Measurements from ENCODE around the gene DDC. TPM values are rescaled to one million over a fixed set of nuclear protein-coding genes. Genes with fewer than 3 reads are reported as not detected.

Gene DDC
- total RNA-seq, 2 experiments from 2014 or later: not detected

DNA sequence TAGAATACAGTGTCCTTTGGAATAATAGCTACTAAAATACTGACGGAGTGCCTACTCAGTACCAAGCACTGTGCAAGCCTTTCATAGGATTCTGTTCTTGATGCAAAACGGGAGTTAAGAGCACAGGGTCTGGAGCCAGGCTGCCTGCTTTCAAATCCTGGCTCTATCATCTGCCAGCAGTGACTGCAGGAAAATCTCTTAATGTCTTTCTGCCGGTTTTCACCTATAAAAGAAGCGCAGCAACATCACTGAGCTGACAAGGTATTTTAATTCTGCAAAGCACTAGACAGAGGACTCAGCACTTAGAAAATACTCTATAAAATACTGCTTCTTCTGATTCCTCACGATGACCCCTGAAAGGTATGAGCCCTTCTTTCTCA, 115.7 kb downstream of the DDC start:
- Mint-ChIP-seq H3K36me3 (peaks cover 21% of the 10 kb centered on the region), H3K4me3 (peak overlapping the region; percentile 92), H3K27ac (peak overlapping the region; percentile 94), H3K27me3 (no peaks in the 10 kb centered on the region), H3K9me3 (no peaks in the 10 kb centered on the region), H3K4me1 (peaks cover 41% of the 10 kb centered on the region)
- DNase-seq (no peak), ATAC-seq (ENCODE audit: low read depth) (no peak)
- POLR2A ChIA-PET: interaction anchor here (0.6 to 2.0 kb wide), 5 partner anchors 24 to 381 kb away, joined by 3 to 8 read pairs (median 4); no protein-coding TSS in a partner anchor

GRCh38 chr7:50448823-50449222, 116.4 kb downstream of the DDC start:
- POLR2A ChIA-PET: interaction anchor here (1.5 to 2.0 kb wide), 2 partner anchors 299 to 380 kb away, joined by 4 to 8 read pairs; no protein-coding TSS in a partner anchor
- peak overlapping the region; percentile 92 for H3K4me3 Mint-ChIP-seq
- peaks cover 25% of the 10 kb centered on the region for H3K36me3 Mint-ChIP-seq
- no peaks in the 10 kb centered on the region for H3K27me3 Mint-ChIP-seq
- DNase-seq (no peak), ATAC-seq (ENCODE audit: low read depth) (no peak)
- no peaks in the 10 kb centered on the region for H3K9me3 Mint-ChIP-seq
- peak overlapping the region; percentile 94 for H3K27ac Mint-ChIP-seq
- H3K4me1 Mint-ChIP-seq: peaks cover 44% of the 10 kb centered on the region

DNA sequence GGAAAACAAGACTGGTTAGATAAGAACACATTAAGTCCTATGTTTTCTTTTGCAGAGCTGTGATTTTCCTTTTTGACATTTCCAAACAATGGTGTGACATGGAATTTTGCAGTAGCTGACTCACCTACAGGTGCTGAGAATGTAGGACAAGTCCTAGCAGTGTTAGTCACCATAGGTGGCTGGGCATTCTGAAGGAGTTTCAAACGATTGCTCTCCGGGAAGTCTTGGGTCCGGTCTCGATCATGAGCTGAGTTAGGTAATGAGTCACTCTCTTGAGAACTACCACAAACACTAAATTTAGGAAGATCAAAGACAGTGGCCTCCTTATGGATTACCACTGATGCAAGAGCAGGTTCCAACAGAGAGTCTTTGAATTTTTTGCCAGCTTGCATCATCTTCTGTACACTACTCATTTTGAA, 118.7 kb downstream of the DDC start:
- POLR2A ChIA-PET: no interaction called here
- Mint-ChIP-seq H3K27me3 (no peaks in the 10 kb centered on the region), H3K36me3 (peaks cover 33% of the 10 kb centered on the region), H3K4me3 (peak overlapping the region; percentile 28), H3K4me1 (peaks cover 47% of the 10 kb centered on the region), H3K9me3 (no peaks in the 10 kb centered on the region), H3K27ac (no peak overlapping the region)
- DNase-seq: no peak
- ATAC-seq (ENCODE audit: low read depth): no peak

DNA sequence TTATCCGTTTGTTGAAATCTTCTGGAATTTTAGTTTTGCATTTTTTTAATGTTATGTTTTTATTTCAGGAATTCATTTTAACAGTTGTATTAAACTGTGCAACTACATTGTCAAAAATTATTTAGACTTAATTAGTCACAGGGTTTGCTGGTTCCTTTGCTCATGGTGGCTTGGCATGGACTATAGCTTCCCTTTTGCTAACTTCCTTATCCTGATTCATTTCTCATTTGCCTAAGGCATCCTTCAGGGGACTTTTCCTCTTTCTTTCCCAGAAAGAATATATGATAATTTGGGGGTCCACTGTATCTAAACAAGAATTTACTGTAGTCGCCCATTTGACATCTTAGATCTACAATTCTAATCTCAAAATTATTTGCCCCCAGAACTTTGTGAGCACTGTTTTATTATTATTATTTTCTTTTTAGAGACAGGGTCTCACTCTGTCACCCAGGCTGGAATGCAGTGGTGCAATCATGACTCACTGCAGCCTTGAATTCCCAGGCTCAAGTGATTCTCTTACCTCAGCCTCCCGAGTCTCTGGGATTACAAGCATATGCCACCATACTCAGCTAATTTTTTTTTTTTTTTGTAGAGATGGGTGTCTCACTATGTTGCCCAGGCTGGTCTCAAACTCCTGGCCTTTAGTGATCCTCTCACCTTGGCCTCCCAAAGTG, 128.9 kb downstream of the DDC start:
- H3K4me3 Mint-ChIP-seq: no peak overlapping the region
- POLR2A ChIA-PET: no interaction called here
- H3K9me3 Mint-ChIP-seq: no peaks in the 10 kb centered on the region
- DNase-seq (no peak), ATAC-seq (ENCODE audit: low read depth) (no peak)
- H3K4me1 Mint-ChIP-seq: peaks cover 1% of the 10 kb centered on the region
- H3K27me3 Mint-ChIP-seq: no peaks in the 10 kb centered on the region
- H3K27ac Mint-ChIP-seq: no peak overlapping the region
- H3K36me3 Mint-ChIP-seq: peaks cover 31% of the 10 kb centered on the region

DNA sequence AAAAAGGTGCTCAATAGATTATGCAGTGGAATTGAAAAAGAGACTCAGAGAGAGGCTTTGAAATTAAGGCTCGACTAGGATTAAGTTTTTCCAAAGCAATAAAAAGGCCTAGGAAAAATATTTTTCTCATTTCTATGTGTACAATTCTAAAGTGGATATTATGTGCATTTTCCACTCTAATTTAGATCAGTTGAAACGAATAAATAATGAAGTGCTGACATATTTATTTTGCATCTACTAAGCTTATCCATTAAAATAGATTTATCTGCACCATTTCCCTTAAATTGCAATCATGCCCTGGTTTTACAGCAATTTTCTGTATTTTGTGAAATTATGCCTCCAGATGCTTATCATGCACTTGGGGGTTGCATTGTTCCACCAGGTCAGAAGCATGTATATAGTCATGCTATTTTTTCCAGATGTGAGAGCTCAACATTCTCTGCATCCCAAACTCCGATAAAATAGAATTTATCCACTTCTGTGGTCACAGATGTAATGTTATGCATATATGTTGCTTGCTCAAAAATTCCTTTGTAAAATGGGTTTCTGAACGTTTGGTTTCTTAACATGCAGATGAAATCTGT, 133.4 kb downstream of the DDC start:
- Mint-ChIP-seq H3K4me1 (no peaks in the 10 kb centered on the region), H3K4me3 (no peak overlapping the region), H3K9me3 (no peaks in the 10 kb centered on the region), H3K36me3 (peaks cover 4% of the 10 kb centered on the region), H3K27ac (no peak overlapping the region), H3K27me3 (no peaks in the 10 kb centered on the region)
- POLR2A ChIA-PET: no interaction called here
- no peak for DNase-seq
- no peak for ATAC-seq (ENCODE audit: low read depth)

GRCh38 chr7:50431316-50431715, 133.9 kb downstream of the DDC start:
- no peaks in the 10 kb centered on the region for H3K9me3 Mint-ChIP-seq
- peaks cover 4% of the 10 kb centered on the region for H3K36me3 Mint-ChIP-seq
- POLR2A ChIA-PET: no interaction called here
- DNase-seq: no peak
- H3K27me3 Mint-ChIP-seq: no peaks in the 10 kb centered on the region
- H3K4me1 Mint-ChIP-seq: no peaks in the 10 kb centered on the region
- H3K4me3 Mint-ChIP-seq: no peak overlapping the region
- no peak for ATAC-seq (ENCODE audit: low read depth)
- H3K27ac Mint-ChIP-seq: no peak overlapping the region

DNA sequence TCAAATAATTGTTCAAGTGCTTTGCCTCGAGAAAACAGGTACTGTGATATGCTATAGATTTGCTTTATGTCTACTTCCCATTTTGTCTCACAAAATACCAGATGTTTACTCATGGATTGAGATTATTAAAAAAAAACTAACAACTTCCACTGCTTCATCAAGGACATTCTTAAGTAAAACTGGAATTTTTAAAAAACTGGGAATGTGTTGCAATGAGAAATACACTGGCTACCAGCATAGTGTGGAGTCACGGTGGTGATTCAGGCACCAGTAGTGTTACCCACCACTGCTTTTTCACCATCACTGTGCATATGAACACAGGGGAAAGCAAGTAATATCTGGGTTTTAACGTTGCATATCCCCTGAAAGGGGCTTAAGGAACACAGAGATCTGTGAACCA, 136.3 kb downstream of the DDC start:
- ATAC-seq (ENCODE audit: low read depth): no peak
- Mint-ChIP-seq H3K4me1 (no peaks in the 10 kb centered on the region), H3K4me3 (no peak overlapping the region), H3K9me3 (no peaks in the 10 kb centered on the region), H3K27ac (no peak overlapping the region), H3K27me3 (no peaks in the 10 kb centered on the region), H3K36me3 (peaks cover 1% of the 10 kb centered on the region)
- no peak for DNase-seq
- POLR2A ChIA-PET: no interaction called here

DNA sequence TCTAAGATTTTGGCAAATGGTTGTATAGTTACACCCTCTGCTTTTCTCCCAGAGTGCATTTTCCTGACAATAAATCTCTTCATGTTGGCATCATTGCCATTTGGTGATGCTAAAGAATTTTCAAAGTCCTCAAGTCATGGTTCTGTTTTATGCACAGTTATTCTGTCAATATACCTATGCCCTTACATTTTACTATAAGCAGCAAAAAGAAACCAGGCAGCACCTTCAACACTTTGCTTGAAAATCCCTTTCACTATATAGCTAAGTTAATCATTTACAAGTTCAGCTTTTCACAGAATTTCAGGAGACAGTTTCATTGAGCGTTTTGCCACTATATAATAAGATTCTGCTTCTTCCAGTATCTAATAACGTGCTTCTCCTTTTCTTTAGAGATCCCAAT, 137.7 kb downstream of the DDC start:
- no peak for DNase-seq
- H3K9me3 Mint-ChIP-seq: no peaks in the 10 kb centered on the region
- H3K27ac Mint-ChIP-seq: no peak overlapping the region
- POLR2A ChIA-PET: no interaction called here
- H3K27me3 Mint-ChIP-seq: no peaks in the 10 kb centered on the region
- peaks cover 1% of the 10 kb centered on the region for H3K36me3 Mint-ChIP-seq
- ATAC-seq (ENCODE audit: low read depth): no peak
- no peaks in the 10 kb centered on the region for H3K4me1 Mint-ChIP-seq
- H3K4me3 Mint-ChIP-seq: no peak overlapping the region

GRCh38 chr7:50426280-50427045, 138.7 kb downstream of the DDC start:
- POLR2A ChIA-PET: interaction anchor here (0.7 kb wide), 1 partner anchor 23 kb away, joined by 3 read pairs; no protein-coding TSS in a partner anchor
- H3K27ac Mint-ChIP-seq: no peak overlapping the region
- peaks cover under 1% of the 10 kb centered on the region for H3K36me3 Mint-ChIP-seq
- H3K4me3 Mint-ChIP-seq: no peak overlapping the region
- H3K27me3 Mint-ChIP-seq: no peaks in the 10 kb centered on the region
- no peak for ATAC-seq (ENCODE audit: low read depth)
- no peaks in the 10 kb centered on the region for H3K9me3 Mint-ChIP-seq
- no peak for DNase-seq
- H3K4me1 Mint-ChIP-seq: no peaks in the 10 kb centered on the region

- no peak for ATAC-seq (ENCODE audit: low read depth)
- H3K4me1 Mint-ChIP-seq: no peaks in the 10 kb centered on the region
Observed at GRCh38 chr7:50425318-50425717, 139.9 kb downstream of the DDC start.

GRCh38 chr7:50423860-50424259, 141.3 kb downstream of the DDC start:
- H3K27ac Mint-ChIP-seq: no peak overlapping the region

More at GRCh38 chr7:50425318-50425717, 139.9 kb downstream of the DDC start:
- Mint-ChIP-seq H3K4me3 (no peak overlapping the region), H3K27me3 (no peaks in the 10 kb centered on the region), H3K36me3 (no peaks in the 10 kb centered on the region), H3K27ac (no peak overlapping the region), H3K9me3 (no peaks in the 10 kb centered on the region)
- DNase-seq: no peak
- POLR2A ChIA-PET: no interaction called here

DNA sequence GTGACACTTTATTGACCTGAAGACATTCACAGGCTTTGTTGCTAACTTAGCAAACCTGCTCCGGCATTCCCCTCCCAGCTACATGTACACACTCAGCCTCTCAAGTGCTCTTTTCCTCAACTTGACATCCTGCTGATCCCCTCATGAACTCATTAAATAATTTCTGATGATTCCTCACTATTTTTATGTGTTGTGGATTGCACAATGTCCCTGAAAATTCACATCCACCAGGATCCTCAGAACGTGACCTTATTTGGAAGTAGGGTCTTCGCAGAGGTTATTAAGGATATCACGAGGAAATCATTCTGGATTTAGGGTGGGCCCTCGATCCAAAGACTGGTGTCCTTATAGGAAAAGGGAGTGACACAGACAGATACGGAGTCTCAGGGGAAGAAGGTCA, 142.3 kb downstream of the DDC start:
- Mint-ChIP-seq H3K36me3 (no peaks in the 10 kb centered on the region), H3K27me3 (no peaks in the 10 kb centered on the region), H3K27ac (no peak overlapping the region), H3K4me3 (no peak overlapping the region), H3K9me3 (no peaks in the 10 kb centered on the region), H3K4me1 (no peaks in the 10 kb centered on the region)
- POLR2A ChIA-PET: no interaction called here
- ATAC-seq (ENCODE audit: low read depth) (no peak), DNase-seq (no peak)

More at GRCh38 chr7:50423860-50424259, 141.3 kb downstream of the DDC start:
- H3K9me3 Mint-ChIP-seq: no peaks in the 10 kb centered on the region
- POLR2A ChIA-PET: no interaction called here
- no peak for DNase-seq
- H3K27me3 Mint-ChIP-seq: no peaks in the 10 kb centered on the region
- no peak for ATAC-seq (ENCODE audit: low read depth)
- no peak overlapping the region for H3K4me3 Mint-ChIP-seq
- no peaks in the 10 kb centered on the region for H3K4me1 Mint-ChIP-seq
- no peaks in the 10 kb centered on the region for H3K36me3 Mint-ChIP-seq

DNA sequence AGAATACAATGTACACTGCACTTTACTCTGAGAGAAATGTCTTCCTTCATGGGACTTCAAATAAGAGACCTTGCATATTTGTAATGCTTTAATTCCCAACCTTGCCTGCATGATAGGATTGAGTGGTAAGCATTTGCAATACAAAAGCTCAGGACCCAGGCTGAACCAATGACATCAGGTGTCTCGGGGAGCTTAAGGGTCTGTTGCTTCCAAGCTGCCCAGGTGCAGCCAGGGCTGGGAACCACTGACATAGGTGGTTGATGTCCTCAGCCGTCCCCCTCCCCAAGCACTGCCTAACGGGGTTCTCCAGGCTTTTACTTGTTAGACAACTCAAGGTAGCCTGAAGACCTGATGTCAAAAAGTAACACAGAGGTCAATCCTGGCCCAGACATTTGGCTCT, 144.2 kb downstream of the DDC start:
- POLR2A ChIA-PET: interaction anchor here (0.7 kb wide), 1 partner anchor 81 kb away, joined by 4 read pairs; no protein-coding TSS in a partner anchor
- H3K4me1 Mint-ChIP-seq: peaks cover 16% of the 10 kb centered on the region
- no peaks in the 10 kb centered on the region for H3K36me3 Mint-ChIP-seq

More for the DNA sequence above, 144.2 kb downstream of the DDC start:
- ATAC-seq (ENCODE audit: low read depth): no peak
- no peak overlapping the region for H3K4me3 Mint-ChIP-seq
- no peaks in the 10 kb centered on the region for H3K9me3 Mint-ChIP-seq
- DNase-seq: no peak
- H3K27ac Mint-ChIP-seq: no peak overlapping the region
- no peaks in the 10 kb centered on the region for H3K27me3 Mint-ChIP-seq

Measured in activated naive CD8-positive, alpha-beta T cell treated with anti-CD3 and anti-CD28 coated beads, Interleukin-2, amount 10 ng/mL, durations not matched to agents 7 days and 5 days (primary cell).